HG03039 (cell line): ENCODE data around the gene TMEM132D.
"Not testable (repeated sequence)": the region's sequence is repeated elsewhere in the genome, so short reads cannot be mapped to it uniquely, and the experiment has no call there.

ENCODE experiments used
- ATAC-seq: cut with Tn5 transposase; IDR thresholded peaks from one replicate; pipeline ENCODE4 v1.9.1; 2021; ENCODE audit warnings: mild to moderate bottlenecking, moderate library complexity; ENCODE audit not compliant: unreplicated experiment

TMEM132D gene

DNA sequence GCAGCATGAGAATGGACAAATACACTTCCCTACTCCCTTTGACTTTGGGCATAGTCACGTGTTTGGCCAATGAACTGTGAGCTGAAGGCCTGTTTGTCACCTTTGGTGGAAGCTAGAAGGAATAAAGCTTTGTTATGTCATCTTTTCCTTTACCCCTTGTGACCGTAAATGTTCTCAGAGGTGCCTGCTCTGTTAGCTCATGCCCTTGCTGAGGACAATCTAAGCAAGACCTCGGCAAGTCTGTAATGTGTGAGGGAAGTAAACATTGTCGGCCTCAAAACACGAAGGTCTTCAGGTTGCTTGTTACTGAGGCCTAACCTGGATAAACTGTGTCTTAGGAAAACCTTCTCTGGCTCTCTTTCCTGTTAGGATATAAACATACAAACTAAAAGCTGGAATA is 354.2 kb downstream of the TMEM132D start:
- no peak for ATAC-seq

- ATAC-seq, result not testable (repeated sequence)
These were observed 354.8 kb downstream of the TMEM132D start for GRCh38 chr12:129549020-129549419.

GRCh38 chr12:129544716-129545115 is 359.1 kb downstream of the TMEM132D start:
- no peak for ATAC-seq

GRCh38 chr12:129540954-129541353 is 362.9 kb downstream of the TMEM132D start:
- no peak for ATAC-seq

DNA sequence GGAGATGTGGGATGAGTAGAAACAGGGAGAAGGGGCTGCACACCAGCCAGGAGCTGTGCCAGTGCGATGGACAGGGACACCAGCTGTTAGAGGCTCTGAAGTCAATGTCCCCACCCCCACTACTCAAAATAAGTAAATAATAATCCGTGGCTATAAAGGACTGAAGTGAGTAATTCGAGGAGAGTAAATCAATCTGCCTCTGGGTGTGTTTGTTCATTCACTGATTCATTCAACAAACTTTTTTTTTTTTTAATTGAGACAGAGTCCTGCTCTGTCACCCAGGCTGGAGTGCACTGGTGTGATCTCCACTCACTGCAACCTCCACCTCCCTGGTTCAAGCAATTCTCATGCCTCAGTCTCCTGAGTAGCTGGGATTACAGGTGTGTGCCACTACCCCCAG is 363.6 kb downstream of the TMEM132D start:
- no peak for ATAC-seq

GRCh38 chr12:129538724-129539335 is 365.0 kb downstream of the TMEM132D start:
- ATAC-seq, result not testable (repeated sequence)

DNA sequence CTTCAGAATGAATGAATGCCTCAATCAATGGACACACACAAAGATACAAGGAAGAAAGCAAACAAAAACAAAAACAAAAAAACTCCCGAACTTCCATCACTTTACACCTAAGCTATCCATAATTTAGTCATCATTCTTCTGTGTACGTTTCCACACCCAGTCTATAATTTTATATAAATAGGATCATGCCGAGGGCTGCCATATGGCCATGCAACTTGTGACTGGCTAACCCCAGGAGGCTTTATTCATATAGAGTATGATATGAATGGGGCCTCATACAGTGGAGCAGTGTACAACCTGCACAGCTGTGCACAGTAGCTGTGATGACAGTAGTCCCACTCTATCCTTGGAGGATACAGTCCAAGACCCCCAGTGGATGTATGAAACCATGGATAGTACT is 365.7 kb downstream of the TMEM132D start:
- ATAC-seq, result no peak

DNA sequence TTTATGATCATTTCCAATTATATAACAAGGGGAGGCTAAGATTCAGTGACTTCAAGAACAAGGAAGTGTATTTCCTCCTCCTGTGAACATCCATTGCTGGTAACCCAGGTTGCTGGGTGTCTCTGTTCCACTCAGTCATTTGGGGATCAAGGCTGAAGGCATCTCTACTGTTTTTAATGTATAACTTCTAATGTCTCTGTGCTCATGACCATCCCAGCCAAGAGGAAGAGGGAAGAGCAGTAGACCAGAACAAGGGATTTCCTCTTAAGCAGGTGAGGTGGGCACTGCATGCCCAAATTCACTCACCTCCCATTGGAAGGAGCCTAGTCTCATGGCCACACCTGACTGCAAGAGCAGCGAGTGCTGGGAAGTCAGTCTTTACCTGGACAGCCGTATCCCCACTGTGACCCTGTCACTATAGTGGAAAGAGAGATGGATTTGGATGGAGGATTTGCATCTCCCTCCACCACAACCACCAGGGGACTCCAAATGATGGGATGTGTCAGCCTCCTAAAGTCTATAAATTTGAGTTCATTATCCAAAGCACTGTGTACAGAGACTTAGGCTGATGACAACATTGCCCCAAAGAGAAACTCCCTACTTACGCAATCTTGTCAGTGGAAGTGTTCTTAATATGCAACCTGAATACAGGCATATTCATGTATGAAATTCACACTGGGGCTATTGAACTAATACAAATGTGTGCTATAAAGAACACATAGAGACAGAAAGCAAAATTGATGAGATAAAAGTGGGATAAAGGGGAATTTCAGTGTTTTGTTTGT is 368.7 kb downstream of the TMEM132D start:
- ATAC-seq, result no peak

- ATAC-seq, result no peak
These were observed 370.9 kb downstream of the TMEM132D start for GRCh38 chr12:129532707-129533499.

GRCh38 chr12:129532082-129532481 is 371.7 kb downstream of the TMEM132D start:
- ATAC-seq, result no peak

GRCh38 chr12:129530984-129531383 is 372.8 kb downstream of the TMEM132D start:
- no peak for ATAC-seq

- ATAC-seq, result no peak
These were observed 373.3 kb downstream of the TMEM132D start for GRCh38 chr12:129530517-129530916.

DNA sequence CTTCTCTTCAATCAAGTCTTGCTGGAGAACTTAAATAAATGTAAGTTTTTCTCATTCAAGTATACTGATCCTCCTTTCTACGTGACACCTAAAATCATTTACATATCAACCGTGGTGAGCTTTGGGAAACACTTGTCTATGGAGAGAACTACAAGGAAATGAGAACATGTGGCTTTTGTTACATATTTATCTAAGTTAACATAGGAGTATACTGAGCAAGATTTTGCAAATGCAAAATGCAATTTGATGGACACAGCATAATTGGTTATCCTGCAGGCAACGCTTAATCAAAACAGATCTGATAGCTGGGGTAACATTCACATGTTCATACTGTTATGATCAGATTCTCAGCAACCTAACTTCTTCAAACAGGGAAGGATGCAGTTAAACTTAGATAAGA is 376.3 kb downstream of the TMEM132D start:
- no peak for ATAC-seq

GRCh38 chr12:129523621-129524020 is 380.2 kb downstream of the TMEM132D start:
- ATAC-seq, result no peak

DNA sequence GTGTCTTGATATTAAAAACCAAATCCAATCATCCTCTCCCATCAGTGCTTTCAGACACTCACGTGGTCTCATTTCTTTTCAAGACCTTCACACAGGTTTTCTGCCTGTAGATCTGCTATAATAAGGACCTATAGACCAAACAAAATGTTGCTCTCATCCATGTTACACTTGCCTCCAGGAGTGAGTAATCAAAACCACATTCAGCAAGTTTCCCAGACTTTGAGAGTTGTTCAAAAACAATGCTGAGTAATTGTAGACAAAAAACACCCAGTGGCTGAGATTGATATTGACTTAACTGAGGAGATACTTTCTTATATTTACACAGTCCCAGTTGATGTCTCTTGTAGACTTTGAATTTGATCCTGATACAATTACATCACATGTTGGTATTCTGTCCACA is 383.1 kb downstream of the TMEM132D start:
- ATAC-seq, result no peak

GRCh38 chr12:129503802-129504201 is 400.0 kb downstream of the TMEM132D start:
- ATAC-seq, result no peak

- no peak for ATAC-seq
These were observed 407.6 kb downstream of the TMEM132D start for GRCh38 chr12:129496226-129496625.

GRCh38 chr12:129494766-129495165 is 409.1 kb downstream of the TMEM132D start:
- ATAC-seq, result no peak

- ATAC-seq, result no peak
These were observed 409.6 kb downstream of the TMEM132D start for GRCh38 chr12:129494260-129494659.

DNA sequence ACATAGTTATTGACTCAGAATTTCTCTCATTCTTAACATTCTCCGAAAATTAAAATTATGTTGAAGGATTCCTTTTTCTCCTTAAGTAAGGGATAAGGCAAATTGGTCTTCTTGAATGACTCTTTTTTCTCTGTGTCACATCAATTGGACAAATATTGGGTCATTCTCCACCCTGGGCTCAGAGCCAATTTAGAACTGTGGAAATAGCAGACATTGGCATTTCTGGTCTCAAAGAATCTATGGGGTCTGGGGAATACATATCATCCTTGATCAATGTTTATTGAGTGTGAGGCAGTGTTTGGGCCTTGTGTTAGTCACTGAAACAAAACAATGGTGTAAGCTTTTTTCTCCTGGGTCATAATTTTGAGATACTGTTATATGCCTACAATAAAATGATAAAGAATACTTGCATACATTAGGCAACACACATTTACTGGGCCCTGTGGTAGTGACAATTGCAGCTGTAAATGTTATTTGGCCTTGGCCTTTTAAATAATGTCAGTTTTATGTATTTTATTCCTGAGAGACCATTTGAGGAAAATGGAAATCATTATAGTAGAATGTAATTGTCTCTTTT is 414.6 kb downstream of the TMEM132D start:
- ATAC-seq, result no peak

DNA sequence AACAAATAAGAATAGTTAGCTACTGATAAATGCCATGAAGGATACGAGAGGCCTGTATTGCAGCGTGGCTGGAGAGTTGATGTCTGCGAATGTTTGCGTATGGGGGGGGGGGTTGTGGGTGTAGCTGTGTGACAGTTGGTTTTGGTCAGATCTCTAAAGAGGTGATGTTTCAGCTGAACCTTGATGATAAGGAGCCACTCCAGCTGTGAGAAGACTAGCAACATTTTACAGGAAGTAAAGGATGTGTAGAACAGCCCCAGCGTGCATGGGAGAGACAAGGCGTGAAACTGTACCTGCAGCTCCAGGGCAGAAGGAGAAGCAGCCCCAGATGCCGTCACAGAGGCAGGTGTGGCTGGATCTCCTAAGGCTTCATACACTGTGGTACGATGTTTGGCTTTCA is 416.9 kb downstream of the TMEM132D start:
- no peak for ATAC-seq
